ENCODE data around the gene GRPEL2. TPM values are rescaled to one million over a fixed set of nuclear protein-coding genes. Genes with fewer than 3 reads are reported as not detected.

GRPEL2 gene
- total and polyA plus RNA-seq, 2 donors (not counting 3 experiments of a cell fraction or from before 2014, with no cell fraction given), result 7.6 to 32.5 TPM

DNA sequence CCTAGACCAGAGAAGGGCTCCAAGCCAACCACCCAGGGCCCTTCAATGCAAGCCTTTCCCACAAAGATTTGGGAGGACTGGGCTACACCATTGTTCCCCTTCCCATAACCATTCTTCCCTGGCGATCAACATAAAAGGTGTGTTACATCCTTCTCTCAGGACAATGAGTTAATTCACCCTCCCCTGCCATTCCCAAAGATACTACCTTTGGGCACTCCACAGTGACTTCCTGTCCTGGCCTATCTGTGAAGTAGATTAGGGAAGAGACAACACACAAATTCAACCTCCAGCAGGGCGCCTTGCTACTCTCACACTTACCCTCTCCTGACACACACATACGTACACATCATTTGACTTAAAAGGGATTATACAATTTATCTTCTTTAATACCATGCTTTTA, 57.0 kb downstream of the GRPEL2 start:
- Histone ChIP-seq H3K9me3 (replicated peaks; ENCODE audit: control insufficient read depth, insufficient read depth, low read length) (no peaks in the 10 kb centered on the region), H3K9ac (replicated peaks; ENCODE audit: extremely low read depth, insufficient read depth, low read length) (no peak overlapping the region), H3K4me2 (ENCODE audit: insufficient read depth, low read length) (no peak overlapping the region), H3K27ac (ENCODE audit: insufficient read depth, low read depth, low read length) (no peak overlapping the region), H3K9me1 (replicated peaks; ENCODE audit: control insufficient read depth, extremely low read depth, insufficient read depth, low read length) (no peaks in the 10 kb centered on the region), H3K36me3 (ENCODE audit: control insufficient read depth in 2 of 2, extremely low read depth in 1 of 2, insufficient read depth in 2 of 2, low read length in 2 of 2) (no peaks in the 10 kb centered on the region), H4K20me1 (replicated peaks; ENCODE audit: control insufficient read depth, extremely low read depth, insufficient read depth, low read length) (no peaks in the 10 kb centered on the region), H3K4me1 (ENCODE audit: control insufficient read depth, extremely low read depth, insufficient read depth, low read length) (no peaks in the 10 kb centered on the region), H3K4me3 (replicated peaks in 1 of 3; ENCODE audit: insufficient read depth in 1 of 3, low read depth in 1 of 3, low read length in 3 of 3) (no peak overlapping the region), H2AFZ (ENCODE audit: low read depth, low read length) (no peak overlapping the region), H3K27me3 (ENCODE audit: control insufficient read depth in 2 of 2, insufficient read depth in 2 of 2, low read length in 2 of 2) (no peaks in the 10 kb centered on the region), H3K79me2 (ENCODE audit: control insufficient read depth, insufficient read depth, low read length) (no peaks in the 10 kb centered on the region)
- no TSS peak for BruUV-seq (replicated peaks)
- FAIRE-seq (no peak), DNase-seq (ENCODE audit: low read depth, low spot score) (no peak)
- dilution Hi-C loops (cut with MboI; ENCODE audit: extremely low pct_ligation_motif_present, low sequenced_read_pairs), result no loop called here
- POLR2A ChIA-PET, result no interaction called here
- TF ChIP-seq, protein P1, sequence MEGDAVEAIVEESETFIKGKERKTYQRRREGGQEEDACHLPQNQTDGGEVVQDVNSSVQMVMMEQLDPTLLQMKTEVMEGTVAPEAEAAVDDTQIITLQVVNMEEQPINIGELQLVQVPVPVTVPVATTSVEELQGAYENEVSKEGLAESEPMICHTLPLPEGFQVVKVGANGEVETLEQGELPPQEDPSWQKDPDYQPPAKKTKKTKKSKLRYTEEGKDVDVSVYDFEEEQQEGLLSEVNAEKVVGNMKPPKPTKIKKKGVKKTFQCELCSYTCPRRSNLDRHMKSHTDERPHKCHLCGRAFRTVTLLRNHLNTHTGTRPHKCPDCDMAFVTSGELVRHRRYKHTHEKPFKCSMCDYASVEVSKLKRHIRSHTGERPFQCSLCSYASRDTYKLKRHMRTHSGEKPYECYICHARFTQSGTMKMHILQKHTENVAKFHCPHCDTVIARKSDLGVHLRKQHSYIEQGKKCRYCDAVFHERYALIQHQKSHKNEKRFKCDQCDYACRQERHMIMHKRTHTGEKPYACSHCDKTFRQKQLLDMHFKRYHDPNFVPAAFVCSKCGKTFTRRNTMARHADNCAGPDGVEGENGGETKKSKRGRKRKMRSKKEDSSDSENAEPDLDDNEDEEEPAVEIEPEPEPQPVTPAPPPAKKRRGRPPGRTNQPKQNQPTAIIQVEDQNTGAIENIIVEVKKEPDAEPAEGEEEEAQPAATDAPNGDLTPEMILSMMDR (IDR thresholded peaks at IDR 0.05; ENCODE audit: extremely low read depth in 1 of 2, insufficient read depth in 1 of 2, low read depth in 1 of 2, low read length in 2 of 2), result no peak
- TF ChIP-seq MYC (IDR thresholded peaks at IDR 0.05; ENCODE audit: low read depth, low read length) (no peak), POLR2AphosphoS5 (IDR thresholded peaks at IDR 0.05; ENCODE audit: insufficient read depth, low read depth, low read length) (no peak), FOS (IDR thresholded peaks at IDR 0.05; ENCODE audit: borderline replicate concordance, insufficient read depth, low read length) (no peak), EZH2 (IDR thresholded peaks at IDR 0.05; ENCODE audit: borderline replicate concordance, low read depth, low read length, severe bottlenecking) (no peak), JUN (IDR thresholded peaks at IDR 0.05; ENCODE audit: borderline replicate concordance, insufficient read depth, insufficient read length, low read depth) (no peak), POLR2A (IDR thresholded peaks at IDR 0.05; ENCODE audit: low read depth, low read length) (no peak), GATA2 (IDR thresholded peaks at IDR 0.05; ENCODE audit: insufficient read depth, insufficient read length, low read depth, low read length) (no peak)
- TF ChIP-seq, protein P2, sequence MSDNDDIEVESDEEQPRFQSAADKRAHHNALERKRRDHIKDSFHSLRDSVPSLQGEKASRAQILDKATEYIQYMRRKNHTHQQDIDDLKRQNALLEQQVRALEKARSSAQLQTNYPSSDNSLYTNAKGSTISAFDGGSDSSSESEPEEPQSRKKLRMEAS (IDR thresholded peaks at IDR 0.05; ENCODE audit: insufficient read depth, insufficient read length), result no peak
- intact Hi-C loops (cut with micrococcal nuclease), result loop anchor here (2.0 kb wide), 1 partner anchor 21 kb away; no protein-coding TSS in a partner anchor
- CTCF ChIA-PET, result no interaction called here

Other genes starting within 250 kb of the GRPEL2 start
- gene ABLIM3, start 204.0 kb upstream of the GRPEL2 start, total RNA-seq, result 25.7 and 42.1 TPM in 2 replicates
- 14.9 and 16.7 TPM in 2 replicates for gene ABLIM3, start 204.0 kb upstream of the GRPEL2 start, polyA plus RNA-seq
- gene AFAP1L1, start 73.6 kb upstream of the GRPEL2 start, total RNA-seq, result 73.2 and 76.2 TPM in 2 replicates
- gene AFAP1L1, start 73.6 kb upstream of the GRPEL2 start, polyA plus RNA-seq, result 6.2 and 7.9 TPM in 2 replicates
- gene PCYOX1L, start 12.5 kb downstream of the GRPEL2 start, total RNA-seq, result 17.0 and 23.3 TPM in 2 replicates
- 28.1 and 29.9 TPM in 2 replicates for gene PCYOX1L, start 12.5 kb downstream of the GRPEL2 start, polyA plus RNA-seq
- not detected in 2 replicates for gene IL17B, start 33.8 kb downstream of the GRPEL2 start, total RNA-seq
- gene IL17B, start 33.8 kb downstream of the GRPEL2 start, polyA plus RNA-seq, result 0.37 TPM in 1 of 2 replicates, not detected in the other
- gene CSNK1A1, start 205.9 kb downstream of the GRPEL2 start, total RNA-seq, result 253 and 259 TPM in 2 replicates
- gene CSNK1A1, start 205.9 kb downstream of the GRPEL2 start, polyA plus RNA-seq, result 69.7 and 74.1 TPM in 2 replicates
- 7.0 and 7.1 TPM in 2 replicates for gene ARHGEF37, start 236.0 kb downstream of the GRPEL2 start, total RNA-seq
- gene ARHGEF37, start 236.0 kb downstream of the GRPEL2 start, polyA plus RNA-seq, result 4.4 and 4.9 TPM in 2 replicates